Retina (tissue), 1 donor: ENCODE measurements around the gene FAM20B.
"Not testable (repeated sequence)": the region's sequence is repeated elsewhere in the genome, so short reads cannot be mapped to it uniquely, and the experiment has no call there.

Source experiments
- DNase-seq: peaks from one replicate; pipeline ENCODE4 v3.0.0-alpha.2; 2016

Gene FAM20B

DNA sequence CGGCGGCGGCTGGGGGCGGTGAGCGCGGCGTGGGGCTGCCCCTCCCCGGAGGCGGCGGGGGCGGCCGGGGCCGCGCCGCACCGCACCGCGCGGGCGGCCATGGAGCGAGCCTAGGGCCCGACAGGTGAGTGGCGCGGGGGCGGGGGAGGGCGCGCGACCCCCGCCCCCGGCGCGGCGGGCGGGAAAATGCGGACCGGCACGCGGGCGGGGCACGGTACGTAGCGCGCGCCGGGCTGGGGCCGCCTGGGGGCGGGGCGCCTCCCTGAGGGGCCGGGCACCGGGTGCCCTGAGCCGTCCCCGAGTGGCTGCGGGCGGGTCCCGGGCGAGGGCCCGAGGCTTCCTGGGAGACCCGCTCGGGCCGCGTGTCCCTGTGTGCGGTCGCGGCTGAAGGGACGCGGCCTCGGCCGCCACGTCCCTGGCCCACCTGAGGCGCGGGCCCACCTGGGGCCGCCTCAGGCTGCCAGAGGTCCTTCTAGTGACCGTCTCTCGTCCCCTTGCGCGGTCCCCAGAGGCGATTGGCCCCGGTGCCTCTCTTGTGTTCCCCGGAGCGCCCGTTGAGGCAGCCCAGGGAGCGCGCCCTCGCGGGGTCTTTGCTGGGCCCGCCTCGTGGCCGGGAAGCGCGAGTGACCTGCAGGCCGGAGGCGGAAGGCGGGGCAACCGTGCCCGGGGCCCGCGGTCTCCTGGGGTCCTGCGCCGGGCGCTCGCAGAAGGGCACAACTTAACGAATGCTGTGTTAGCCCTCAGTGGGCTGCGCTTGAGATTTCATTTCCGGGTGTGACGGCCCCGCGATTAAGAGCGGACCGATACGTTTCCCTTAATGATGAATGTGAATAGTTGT, 500 bp downstream of the FAM20B start:
- DNase-seq, result peak; percentile 93

DNA sequence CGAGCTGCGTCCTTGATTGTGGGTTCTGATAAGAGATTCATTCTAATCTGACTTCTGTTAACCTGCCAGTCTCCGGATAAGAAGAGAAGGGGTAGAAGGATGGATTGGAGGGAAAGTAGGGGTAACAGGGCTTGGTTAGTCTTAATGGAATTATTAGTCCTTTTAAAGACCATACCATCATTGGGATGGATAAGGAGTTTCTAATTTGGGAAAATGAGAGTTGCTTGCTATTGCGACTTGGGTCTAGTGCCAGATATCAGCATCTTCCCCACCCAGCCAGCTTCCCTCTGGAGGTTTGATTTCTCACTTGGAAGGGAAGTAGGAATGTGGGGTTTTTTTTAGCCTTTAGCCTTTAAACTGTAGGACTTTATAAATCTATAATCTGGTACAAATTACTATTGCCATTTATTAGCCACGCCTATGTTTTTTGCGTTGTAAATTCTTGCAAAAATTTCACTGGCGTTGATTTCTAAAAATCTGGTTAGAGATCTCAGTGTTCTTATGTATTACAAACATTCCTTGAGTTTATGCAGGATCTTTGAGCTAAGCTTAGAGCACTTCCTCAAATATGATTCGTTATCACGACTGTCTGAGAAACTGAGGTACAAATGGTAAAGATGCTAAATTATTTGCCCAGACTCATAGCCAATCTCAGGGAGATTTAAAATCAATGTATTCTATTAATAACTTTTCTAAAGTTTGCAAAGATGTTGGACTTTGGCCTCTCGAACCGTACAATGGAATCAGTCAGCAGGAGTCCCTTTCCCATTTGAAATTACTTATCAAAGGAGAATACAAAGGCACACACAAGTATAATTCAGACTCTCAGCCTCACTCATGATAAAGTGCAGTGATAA, 1.3 kb downstream of the FAM20B start:
- DNase-seq, result no peak

- DNase-seq, result no peak
Measured at GRCh38 chr1:179029321-179029759, 3.6 kb downstream of the FAM20B start.

- no peak for DNase-seq
Measured at GRCh38 chr1:179030130-179030529, 4.4 kb downstream of the FAM20B start.

GRCh38 chr1:179030683-179031082, 5.0 kb downstream of the FAM20B start:
- no peak for DNase-seq

DNA sequence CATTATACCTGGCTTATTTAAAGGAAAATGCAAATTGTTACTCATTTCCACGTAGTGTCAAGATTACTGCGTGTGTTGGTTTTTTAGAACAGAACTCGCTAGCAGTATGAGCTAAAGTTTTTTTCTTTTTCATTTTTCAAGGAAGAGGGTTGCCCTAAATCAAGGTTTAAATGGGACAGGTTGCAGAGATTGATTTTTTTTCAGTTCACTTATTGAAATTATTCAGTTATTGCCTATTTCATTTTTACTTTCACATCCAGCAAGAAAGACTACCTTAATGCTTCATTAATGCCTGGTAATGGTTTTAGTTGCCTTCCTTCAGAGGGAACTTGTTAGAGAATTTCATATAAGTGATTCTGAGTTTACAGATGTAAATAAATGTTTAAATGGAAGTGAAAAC, 5.6 kb downstream of the FAM20B start:
- no peak for DNase-seq

- no peak for DNase-seq
Measured at GRCh38 chr1:179031855-179032513, 6.3 kb downstream of the FAM20B start.

GRCh38 chr1:179034720-179035119, 9.0 kb downstream of the FAM20B start:
- DNase-seq, result no peak

DNA sequence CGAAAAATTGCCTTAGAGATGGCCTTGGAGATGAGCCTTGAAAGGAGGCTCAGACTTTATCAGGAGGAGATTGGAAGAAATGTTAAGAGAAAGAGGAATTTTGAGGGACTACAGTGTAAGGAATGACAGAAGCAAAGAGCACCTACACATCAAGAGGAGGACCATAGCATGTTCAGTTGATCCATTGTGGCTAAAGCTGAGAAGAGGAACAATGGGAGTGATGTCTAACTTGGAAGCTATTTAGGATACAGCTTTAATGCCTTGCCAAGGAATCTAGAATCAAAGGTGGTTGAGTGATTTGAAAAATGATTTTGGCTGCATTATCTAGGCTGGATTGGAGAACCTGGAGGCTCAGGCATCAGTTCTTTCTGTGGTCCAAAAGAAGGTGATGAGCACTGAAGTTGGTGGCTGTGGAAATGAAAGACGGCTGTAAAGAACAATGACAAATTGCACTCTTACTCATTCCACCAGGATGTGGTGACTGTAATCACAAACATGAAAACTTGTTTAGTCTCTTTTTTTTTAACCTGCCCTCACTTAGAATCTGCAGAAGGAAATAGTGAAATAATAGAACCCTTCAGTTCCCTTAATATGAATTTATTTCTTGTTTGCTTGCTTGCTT, 11.3 kb downstream of the FAM20B start:
- DNase-seq, result no peak

DNA sequence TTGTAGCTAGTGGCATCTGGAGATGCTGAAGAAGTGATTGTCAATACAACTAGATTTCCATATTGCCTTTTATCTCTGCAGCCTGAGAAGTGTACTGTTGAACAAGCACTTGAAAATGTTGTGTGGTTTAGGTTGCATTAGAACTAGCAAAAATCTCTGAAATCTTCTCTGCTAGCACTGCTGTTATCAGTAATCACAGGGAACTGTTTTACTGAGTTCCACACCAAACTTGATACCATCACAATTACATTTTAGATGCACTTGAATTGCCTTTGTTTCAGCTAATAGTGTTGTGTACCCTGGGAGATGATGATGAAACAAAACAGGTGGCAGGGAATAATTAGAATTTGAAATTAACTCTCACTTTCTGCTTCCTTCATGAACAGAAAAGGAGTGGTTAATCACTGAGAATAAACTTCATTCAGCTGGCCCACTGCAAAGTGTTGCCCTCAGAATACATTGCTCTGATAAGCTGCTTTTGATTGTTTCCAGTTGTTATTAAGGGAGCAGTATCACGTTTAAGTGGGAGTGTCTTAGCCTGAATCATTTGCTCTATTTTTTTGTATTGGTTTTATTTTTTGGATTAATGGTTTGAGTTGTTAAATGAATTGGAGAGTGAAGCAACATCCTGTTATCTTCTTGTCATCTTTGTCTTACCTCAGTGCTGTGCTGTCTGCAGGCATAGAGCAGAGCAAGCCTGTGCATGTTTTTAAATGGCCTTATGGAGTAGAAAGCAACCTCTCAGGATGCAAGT, 13.0 kb downstream of the FAM20B start:
- DNase-seq, result no peak

DNA sequence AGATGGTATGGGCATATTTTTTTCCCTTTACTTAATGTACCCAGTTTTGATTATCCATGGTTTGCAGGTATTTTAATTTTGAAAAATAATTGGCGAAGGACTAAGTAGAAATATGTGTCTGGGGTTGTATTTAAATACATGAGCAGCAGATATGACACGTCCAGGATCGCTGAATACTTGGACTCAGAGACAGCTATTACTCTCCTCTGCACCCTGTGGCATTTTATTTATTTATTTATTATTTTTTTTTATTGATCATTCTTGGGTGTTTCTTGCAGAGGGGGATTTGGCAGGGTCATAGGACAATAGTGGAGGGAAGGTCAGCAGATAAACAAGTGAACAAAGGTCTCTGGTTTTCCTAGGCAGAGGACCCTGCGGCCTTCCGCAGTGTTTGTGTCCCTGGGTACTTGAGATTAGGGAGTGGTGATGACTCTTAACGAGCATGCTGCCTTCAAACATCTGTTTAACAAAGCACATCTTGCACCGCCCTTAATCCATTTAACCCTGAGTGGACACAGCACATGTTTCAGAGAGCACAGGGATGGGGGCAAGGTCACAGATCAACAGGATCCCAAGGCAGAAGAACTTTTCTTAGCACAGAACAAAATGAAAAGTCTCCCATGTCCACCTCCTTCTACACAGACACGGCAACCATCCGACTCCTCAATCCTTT, 13.9 kb downstream of the FAM20B start:
- not testable (repeated sequence) for DNase-seq

- DNase-seq, result not testable (repeated sequence)
Measured at GRCh38 chr1:179040175-179040551, 14.5 kb downstream of the FAM20B start.

DNA sequence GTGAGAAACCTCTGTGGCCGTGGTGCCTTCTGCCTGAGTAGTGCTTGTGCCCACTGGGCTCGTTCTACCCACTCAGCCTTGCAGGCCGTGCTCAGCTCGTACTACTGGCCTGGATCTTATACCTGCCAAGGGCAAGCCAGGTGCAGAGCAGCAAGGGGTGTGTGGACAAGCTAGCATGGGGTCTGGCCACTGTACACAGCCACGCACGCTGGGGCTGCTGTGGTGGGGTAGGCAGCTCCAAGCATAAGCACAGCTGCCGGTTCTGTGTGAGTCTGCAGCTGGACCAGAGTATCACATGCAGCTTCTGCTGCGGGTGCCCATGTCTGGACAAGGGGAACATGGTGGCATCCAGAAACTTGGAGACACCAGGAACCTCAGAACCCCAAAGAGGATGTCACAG, 16.4 kb downstream of the FAM20B start:
- DNase-seq, result no peak

GRCh38 chr1:179042700-179043099, 17.0 kb downstream of the FAM20B start:
- DNase-seq, result no peak

GRCh38 chr1:179043266-179043665, 17.6 kb downstream of the FAM20B start:
- no peak for DNase-seq

DNA sequence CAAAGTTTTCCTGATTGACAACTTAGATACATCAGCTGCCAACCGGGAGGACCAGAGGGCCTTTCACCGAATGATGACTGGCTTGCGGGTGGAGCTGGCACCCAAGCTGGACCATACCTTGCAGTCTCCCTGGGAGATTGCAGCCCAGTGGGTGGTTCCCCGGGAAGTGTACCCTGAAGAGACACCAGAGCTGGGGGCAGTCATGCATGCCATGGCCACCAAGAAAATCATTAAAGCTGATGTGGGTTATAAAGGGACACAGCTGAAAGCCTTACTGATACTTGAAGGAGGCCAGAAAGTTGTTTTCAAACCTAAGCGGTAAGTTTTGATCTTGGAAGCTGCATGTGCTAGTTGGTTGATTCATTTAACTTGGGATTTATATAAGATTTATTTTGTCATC, 18.2 kb downstream of the FAM20B start:
- DNase-seq, result no peak

GRCh38 chr1:179046808-179047635, 21.3 kb downstream of the FAM20B start:
- no peak for DNase-seq

- DNase-seq, result no peak
Measured at GRCh38 chr1:179047636-179047997, 21.9 kb downstream of the FAM20B start.

DNA sequence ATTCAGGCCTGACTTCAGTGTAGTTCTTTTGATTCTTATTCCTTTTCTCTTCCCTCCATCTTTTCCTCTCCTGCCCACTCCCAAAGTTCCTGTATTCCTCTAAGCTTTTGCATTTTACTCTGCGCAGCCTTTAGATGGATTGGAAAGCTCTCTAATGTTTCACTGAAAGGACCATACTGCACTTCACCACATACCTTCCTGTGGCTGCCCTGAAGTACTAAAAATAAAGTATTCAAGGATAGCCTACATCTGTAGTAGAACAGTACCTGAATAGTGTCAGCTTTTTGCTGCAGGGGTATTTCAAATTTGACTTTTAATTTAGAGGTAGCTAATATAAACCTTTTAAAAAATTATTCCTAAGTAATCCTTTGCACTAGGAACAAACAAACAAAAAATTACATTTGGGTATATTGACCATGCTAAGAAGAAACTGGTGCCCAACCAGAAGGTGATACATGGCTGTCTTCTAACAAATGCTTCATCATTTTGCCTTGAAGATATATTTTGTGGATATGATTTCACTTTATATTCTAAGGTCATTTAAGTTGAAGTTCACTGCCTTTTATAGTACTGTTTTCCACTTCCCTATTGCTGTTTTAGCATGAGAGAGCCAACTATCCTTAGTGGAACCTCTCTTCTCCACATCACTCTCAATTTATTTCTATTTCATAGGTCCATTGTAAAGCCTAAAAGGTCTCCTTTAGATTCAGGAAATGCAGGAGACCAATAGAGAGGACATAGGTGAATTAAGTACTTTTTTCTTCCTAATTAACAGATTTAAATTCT, 22.8 kb downstream of the FAM20B start:
- no peak for DNase-seq

GRCh38 chr1:179052776-179053175, 27.1 kb downstream of the FAM20B start:
- no peak for DNase-seq
